DOHH2 (cell line): ENCODE results near the gene CCDC91.

ENCODE experiments used
- H3F3A ChIP-seq: fragments of 200-600 bp; sonication (generic), shearing (Covaris generic); 2 replicates; pipeline ENCODE4 v1.6.0; 2016; ENCODE audit warnings: antibody characterized with exemption, mild to moderate bottlenecking; ENCODE audit not compliant: control insufficient read depth, insufficient read depth
- H3K27ac ChIP-seq: fragments of 200-600 bp; sonication (generic); 2 replicates; pipeline ENCODE4 v1.5.1; 2014; ENCODE audit warnings: low read depth, mild to moderate bottlenecking, low read length, moderate library complexity
- H3K27me3 ChIP-seq: fragments of 200-600 bp; sonication (generic); 2 replicates; pipeline ENCODE4 v1.6.1; 2014; ENCODE audit warnings: mild to moderate bottlenecking, low read length, mixed read lengths; ENCODE audit not compliant: control insufficient read depth
- H3K36me3 ChIP-seq: fragments of 200-600 bp; sonication (generic); 2 replicates; pipeline ENCODE4 v1.6.1; 2014; ENCODE audit warnings: mild to moderate bottlenecking, low read length, moderate library complexity, mixed read lengths; ENCODE audit not compliant: control insufficient read depth
- H3K4me1 ChIP-seq: fragments of 200-600 bp; sonication (generic); 2 replicates; pipeline ENCODE4 v1.6.1; 2014; ENCODE audit warnings: mild to moderate bottlenecking, low read length, mixed read lengths; ENCODE audit not compliant: control insufficient read depth
- H3K4me2 ChIP-seq: fragments of 200-600 bp; sonication (generic); 2 replicates; pipeline ENCODE4 v1.6.0; 2014; ENCODE audit warnings: mild to moderate bottlenecking, low read length, moderate library complexity
- H3K4me3 ChIP-seq: fragments of 200-600 bp; sonication (generic); 2 replicates; pipeline ENCODE4 v1.5.1; 2014; ENCODE audit warnings: mild to moderate bottlenecking, low read length, mixed read lengths
- H3K79me2 ChIP-seq: fragments of 200-600 bp; sonication (generic); 2 replicates; pipeline ENCODE4 v1.6.1; 2014; ENCODE audit warnings: mild to moderate bottlenecking, low read length, mixed read lengths; ENCODE audit not compliant: control insufficient read depth
- H3K9me2 ChIP-seq: fragments of 200-600 bp; sonication (generic); replicated peaks from 2 replicates; pipeline ENCODE4 v1.6.1; 2014; ENCODE audit warnings: mild to moderate bottlenecking, low read length, mixed read lengths; ENCODE audit not compliant: control insufficient read depth
- H3K9me3 ChIP-seq: fragments of 200-600 bp; sonication (generic); 2 replicates; pipeline ENCODE4 v1.6.1; 2014; ENCODE audit warnings: antibody characterized with exemption, low read length, mixed read lengths; ENCODE audit not compliant: control insufficient read depth, insufficient read depth
- H4K20me1 ChIP-seq: fragments of 200-600 bp; sonication (generic); 2 replicates; pipeline ENCODE4 v1.6.0; 2014; ENCODE audit warnings: low read depth, mild to moderate bottlenecking, antibody characterized with exemption, low read length, moderate library complexity; ENCODE audit not compliant: control insufficient read depth, insufficient read depth
- CTCF ChIP-seq: fragments of 200-600 bp; sonication (generic); IDR thresholded peaks from one replicate; pipeline ENCODE4 v1.5.1; 2014; ENCODE audit warnings: antibody characterized with exemption, mild to moderate bottlenecking, low read depth, low read length; ENCODE audit not compliant: poor library complexity, severe bottlenecking
- EZH2phosphoT487 ChIP-seq: fragments of 200-600 bp; sonication (generic); IDR thresholded peaks from 2 replicates; pipeline ENCODE4 v1.6.1; 2017; ENCODE audit warnings: borderline replicate concordance, mild to moderate bottlenecking, antibody characterized with exemption, low read length, moderate library complexity, mixed read lengths

CCDC91 gene

GRCh38 chr12:28231248-28231647 is 41.0 kb downstream of the CCDC91 start:
- TF ChIP-seq CTCF = no peak
- TF ChIP-seq EZH2phosphoT487 = no peak
- Histone ChIP-seq H3K27ac (no peak overlapping the region), H3K79me2 (peaks cover 21% of the 10 kb centered on the region), H3K36me3 (0 out of 2 replicates have a peak, but pooled peaks cover 5% of the 10 kb centered on the region), H3F3A (no peaks in the 10 kb centered on the region), H4K20me1 (no peaks in the 10 kb centered on the region), H3K4me3 (no peak overlapping the region), H3K4me1 (no peaks in the 10 kb centered on the region), H3K27me3 (no peaks in the 10 kb centered on the region), H3K9me2 (no peaks in the 10 kb centered on the region), H3K4me2 (no peak overlapping the region), H3K9me3 (no peaks in the 10 kb centered on the region)

GRCh38 chr12:28232211-28232928 is 42.1 kb downstream of the CCDC91 start:
- Histone ChIP-seq H3K36me3 (0 out of 2 replicates have a peak, but pooled peaks cover 5% of the 10 kb centered on the region), H3K4me3 (no peak overlapping the region), H3K9me3 (no peaks in the 10 kb centered on the region), H3K4me1 (no peaks in the 10 kb centered on the region), H3K4me2 (no peak overlapping the region), H3K27ac (no peak overlapping the region), H3K9me2 (no peaks in the 10 kb centered on the region), H3F3A (no peaks in the 10 kb centered on the region), H3K27me3 (no peaks in the 10 kb centered on the region), H4K20me1 (no peaks in the 10 kb centered on the region), H3K79me2 (peaks cover 19% of the 10 kb centered on the region)
- TF ChIP-seq EZH2phosphoT487 (no peak), CTCF (no peak)

DNA sequence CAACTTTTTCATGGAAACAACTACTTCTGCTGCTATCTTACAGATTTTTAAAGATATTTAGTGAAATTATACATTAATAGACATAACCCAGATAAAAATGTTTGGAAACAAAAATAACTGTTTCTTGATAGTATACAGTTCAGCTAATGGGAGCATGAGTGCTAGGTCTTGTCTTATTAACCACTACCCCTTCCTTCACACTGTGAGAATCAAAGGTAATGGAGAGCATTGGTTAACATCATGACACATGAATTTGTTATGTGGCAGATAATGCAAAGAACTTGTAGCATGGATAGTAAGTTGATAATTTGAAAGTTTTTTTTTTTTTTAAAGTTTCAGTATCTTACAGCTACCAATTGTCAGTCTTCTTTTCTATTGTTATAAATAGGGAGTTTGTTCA is 44.2 kb downstream of the CCDC91 start:
- no peaks in the 10 kb centered on the region for H4K20me1 ChIP-seq
- H3K4me1 ChIP-seq = no peaks in the 10 kb centered on the region
- no peaks in the 10 kb centered on the region for H3K9me2 ChIP-seq
- H3K4me2 ChIP-seq = no peak overlapping the region
- no peaks in the 10 kb centered on the region for H3K27me3 ChIP-seq
- H3K4me3 ChIP-seq = no peak overlapping the region
- TF ChIP-seq EZH2phosphoT487 (no peak), CTCF (no peak)
- H3K9me3 ChIP-seq = no peaks in the 10 kb centered on the region
- peaks cover 14% of the 10 kb centered on the region; the same call in 1 of the 2 replicates for H3K79me2 ChIP-seq
- no peak overlapping the region for H3K27ac ChIP-seq
- H3F3A ChIP-seq = no peaks in the 10 kb centered on the region
- H3K36me3 ChIP-seq = 0 out of 2 replicates have a peak, but pooled peaks cover 5% of the 10 kb centered on the region
